PFSK-1 (cell line): ENCODE measurements around the gene TAS2R7. TPM values are rescaled to one million over a fixed set of nuclear protein-coding genes. Genes with fewer than 3 reads are reported as not detected.

Source experiments
- FOXP2 ChIP-seq: optimal IDR thresholded peaks from 2 replicates; pipeline ENCODE3; 2011; ENCODE audit warnings: borderline replicate concordance, control low read depth, inconsistent platforms; ENCODE audit not compliant: insufficient read depth; ENCODE audit errors: extremely low read length, extremely low read depth
- POLR2AphosphoS5 ChIP-seq: IDR thresholded peaks from 2 replicates; pipeline ENCODE4 v1.6.1; 2012; ENCODE audit warnings: low read depth, mild to moderate bottlenecking, control low read depth, low read length, moderate library complexity
- SIN3A ChIP-seq: IDR thresholded peaks from 2 replicates; pipeline ENCODE4 v1.6.1; 2012; ENCODE audit warnings: mild to moderate bottlenecking, low read length, moderate library complexity, borderline replicate concordance; ENCODE audit not compliant: insufficient read depth
- TAF1 ChIP-seq: IDR thresholded peaks from 2 replicates; pipeline ENCODE4 v1.6.1; 2012; ENCODE audit warnings: low read length, control low read depth, borderline replicate concordance; ENCODE audit not compliant: insufficient read depth
- polyA plus RNA-seq: library from polyadenylated mRNA; unstranded; fragments of >200 nt; gene quantifications from one replicate; pipeline ENCODE4 v1.2.1, GENCODE V29; 2012; ENCODE audit warnings: low read depth, missing spikeins; ENCODE audit not compliant: insufficient read length
- TF ChIP-seq, protein P1 (sequence below), 2 experiments: IDR thresholded peaks; 2 replicates each; pipeline versions ENCODE4 v1.6.1 to v1.8.0; 2011 to 2012; ENCODE audit warnings: low read depth in 2 of 2, low read length in 2 of 2, control low read depth in 1 of 2, inconsistent platforms in 1 of 2, mild to moderate bottlenecking in 1 of 2, moderate library complexity in 1 of 2; ENCODE audit not compliant: insufficient read depth in 1 of 2

TAS2R7 gene, protein sequence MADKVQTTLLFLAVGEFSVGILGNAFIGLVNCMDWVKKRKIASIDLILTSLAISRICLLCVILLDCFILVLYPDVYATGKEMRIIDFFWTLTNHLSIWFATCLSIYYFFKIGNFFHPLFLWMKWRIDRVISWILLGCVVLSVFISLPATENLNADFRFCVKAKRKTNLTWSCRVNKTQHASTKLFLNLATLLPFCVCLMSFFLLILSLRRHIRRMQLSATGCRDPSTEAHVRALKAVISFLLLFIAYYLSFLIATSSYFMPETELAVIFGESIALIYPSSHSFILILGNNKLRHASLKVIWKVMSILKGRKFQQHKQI
- not detected for polyA plus RNA-seq

DNA sequence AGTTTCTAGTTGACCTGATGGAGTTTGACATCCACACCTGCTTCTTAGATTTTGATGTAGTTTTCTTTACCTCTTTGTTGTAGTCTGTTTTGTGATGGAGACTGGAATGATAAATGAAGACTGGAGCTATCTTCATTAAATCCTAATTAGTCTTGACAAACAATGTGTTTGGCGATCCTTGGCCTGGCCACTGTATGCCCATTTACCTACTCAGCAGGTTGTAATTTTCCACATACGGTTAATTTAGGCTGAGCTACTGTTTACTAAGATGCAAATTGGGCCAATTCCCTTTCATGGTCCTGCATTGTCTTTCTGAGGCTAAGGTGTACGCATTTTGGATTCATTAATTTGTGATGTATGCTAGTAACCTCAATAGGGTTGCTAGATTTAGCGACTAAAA is at the start of gene TAS2R7:
TAS2R7 (minus strand) TSS at position 41 of the 400 bp plus-strand sequence. CDS start 57 bp downstream, outside the sequence.
- TF ChIP-seq TAF1 (no peak), POLR2AphosphoS5 (no peak), SIN3A (no peak), FOXP2 (no peak)
- TF ChIP-seq, protein P1, sequence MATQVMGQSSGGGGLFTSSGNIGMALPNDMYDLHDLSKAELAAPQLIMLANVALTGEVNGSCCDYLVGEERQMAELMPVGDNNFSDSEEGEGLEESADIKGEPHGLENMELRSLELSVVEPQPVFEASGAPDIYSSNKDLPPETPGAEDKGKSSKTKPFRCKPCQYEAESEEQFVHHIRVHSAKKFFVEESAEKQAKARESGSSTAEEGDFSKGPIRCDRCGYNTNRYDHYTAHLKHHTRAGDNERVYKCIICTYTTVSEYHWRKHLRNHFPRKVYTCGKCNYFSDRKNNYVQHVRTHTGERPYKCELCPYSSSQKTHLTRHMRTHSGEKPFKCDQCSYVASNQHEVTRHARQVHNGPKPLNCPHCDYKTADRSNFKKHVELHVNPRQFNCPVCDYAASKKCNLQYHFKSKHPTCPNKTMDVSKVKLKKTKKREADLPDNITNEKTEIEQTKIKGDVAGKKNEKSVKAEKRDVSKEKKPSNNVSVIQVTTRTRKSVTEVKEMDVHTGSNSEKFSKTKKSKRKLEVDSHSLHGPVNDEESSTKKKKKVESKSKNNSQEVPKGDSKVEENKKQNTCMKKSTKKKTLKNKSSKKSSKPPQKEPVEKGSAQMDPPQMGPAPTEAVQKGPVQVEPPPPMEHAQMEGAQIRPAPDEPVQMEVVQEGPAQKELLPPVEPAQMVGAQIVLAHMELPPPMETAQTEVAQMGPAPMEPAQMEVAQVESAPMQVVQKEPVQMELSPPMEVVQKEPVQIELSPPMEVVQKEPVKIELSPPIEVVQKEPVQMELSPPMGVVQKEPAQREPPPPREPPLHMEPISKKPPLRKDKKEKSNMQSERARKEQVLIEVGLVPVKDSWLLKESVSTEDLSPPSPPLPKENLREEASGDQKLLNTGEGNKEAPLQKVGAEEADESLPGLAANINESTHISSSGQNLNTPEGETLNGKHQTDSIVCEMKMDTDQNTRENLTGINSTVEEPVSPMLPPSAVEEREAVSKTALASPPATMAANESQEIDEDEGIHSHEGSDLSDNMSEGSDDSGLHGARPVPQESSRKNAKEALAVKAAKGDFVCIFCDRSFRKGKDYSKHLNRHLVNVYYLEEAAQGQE (IDR thresholded peaks at IDR 0.05; ENCODE audit: insufficient read depth in 1 of 2, low read depth in 2 of 2, low read length in 2 of 2) = no peak

DNA sequence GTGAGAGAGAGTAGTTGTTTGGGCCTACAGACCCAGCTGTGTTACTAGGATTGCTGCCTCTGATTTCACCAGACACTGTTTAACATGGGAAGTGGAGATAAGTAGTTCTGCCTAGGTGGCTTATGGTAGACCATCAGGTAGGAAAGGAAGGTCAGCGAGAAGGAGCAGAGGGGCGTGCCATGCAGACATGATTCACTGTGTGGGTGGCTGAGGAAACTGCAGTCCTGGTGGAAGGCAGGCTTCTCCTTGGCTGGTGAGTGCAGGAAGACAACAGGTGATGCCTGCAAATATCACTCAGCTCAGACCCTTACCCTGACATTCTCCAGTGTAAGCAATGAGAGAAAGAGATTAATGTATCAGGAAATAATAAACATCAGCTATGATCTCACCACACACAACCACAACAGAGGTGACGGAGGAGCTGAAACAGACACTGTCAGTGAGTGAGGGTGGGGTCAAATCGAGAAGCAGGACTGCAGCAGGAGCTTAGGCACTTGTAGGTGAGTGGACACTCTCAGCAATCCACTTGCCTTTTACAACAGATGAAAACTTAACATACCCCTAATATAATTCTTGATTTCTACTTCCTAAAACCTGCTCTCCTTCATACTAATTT is 48.9 kb upstream of the TAS2R7 start:
- TF ChIP-seq FOXP2 (no peak), POLR2AphosphoS5 (no peak), SIN3A (no peak), TAF1 (no peak)
- TF ChIP-seq, protein P1 (IDR thresholded peaks at IDR 0.05; ENCODE audit: insufficient read depth in 1 of 2, low read depth in 2 of 2, low read length in 2 of 2) = no peak

DNA sequence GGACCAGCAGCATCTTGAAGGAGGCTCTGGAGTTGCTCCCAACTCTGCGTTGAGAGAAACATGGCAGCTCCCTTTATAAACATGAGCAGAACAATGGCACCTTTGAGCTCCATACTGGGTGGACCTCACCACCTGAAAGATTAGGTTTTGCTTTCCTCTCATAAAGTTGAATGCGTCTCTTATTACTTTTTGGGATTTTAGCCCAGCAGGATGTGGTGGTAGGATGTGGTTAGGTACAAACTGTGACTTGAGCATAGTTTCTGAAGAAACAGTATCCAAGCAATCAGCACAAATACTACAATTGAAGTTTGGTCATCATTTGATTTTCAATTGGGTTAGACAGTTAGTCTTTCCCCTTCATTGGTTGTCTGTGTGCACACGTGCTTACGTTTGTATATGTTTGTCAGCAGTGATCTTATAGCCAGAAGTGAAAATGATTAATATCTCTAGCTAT is 47.0 kb upstream of the TAS2R7 start, which contains the start of gene PRR4:
PRR4 (minus strand) TSS at position 51 of the 454 bp plus-strand sequence; CDS start at position 13, 38 bp downstream.
- TF ChIP-seq FOXP2 (no peak), TAF1 (no peak), SIN3A (no peak), POLR2AphosphoS5 (no peak)
- TF ChIP-seq, protein P1 (IDR thresholded peaks at IDR 0.05; ENCODE audit: insufficient read depth in 1 of 2, low read depth in 2 of 2, low read length in 2 of 2) = no peak

DNA sequence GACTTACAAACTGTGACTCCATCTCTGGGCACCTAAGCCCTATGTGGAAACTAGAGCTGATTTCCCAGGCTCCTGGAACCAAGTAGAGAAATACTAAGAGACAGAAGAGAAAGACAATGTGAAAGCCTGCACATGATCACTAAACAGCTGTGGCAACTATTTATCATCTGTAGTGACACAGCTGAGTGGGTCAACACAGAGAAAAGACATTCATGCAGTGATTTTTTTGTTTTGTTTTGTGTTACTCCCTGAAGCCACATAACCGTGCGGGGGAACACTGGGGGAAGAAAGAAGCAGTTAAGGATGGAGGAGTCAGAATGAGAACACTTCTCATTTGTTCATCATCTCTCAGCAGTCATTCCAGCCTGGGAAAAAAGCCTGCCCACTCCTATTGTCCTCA is 45.3 kb upstream of the TAS2R7 start:
- TF ChIP-seq, protein P1 (IDR thresholded peaks at IDR 0.05; ENCODE audit: insufficient read depth in 1 of 2, low read depth in 2 of 2, low read length in 2 of 2) = no peak
- TF ChIP-seq POLR2AphosphoS5 (no peak), SIN3A (no peak), TAF1 (no peak), FOXP2 (no peak)
